Middle frontal gyrus (tissue), 1 donor: ENCODE measurements around the gene MYLK3.

Source experiments
- DNase-seq: peaks from one replicate; pipeline ENCODE4 v3.0.0-alpha.2; 2015; ENCODE audit warnings: low spot score; ENCODE audit errors: extremely low spot score

Gene MYLK3

DNA sequence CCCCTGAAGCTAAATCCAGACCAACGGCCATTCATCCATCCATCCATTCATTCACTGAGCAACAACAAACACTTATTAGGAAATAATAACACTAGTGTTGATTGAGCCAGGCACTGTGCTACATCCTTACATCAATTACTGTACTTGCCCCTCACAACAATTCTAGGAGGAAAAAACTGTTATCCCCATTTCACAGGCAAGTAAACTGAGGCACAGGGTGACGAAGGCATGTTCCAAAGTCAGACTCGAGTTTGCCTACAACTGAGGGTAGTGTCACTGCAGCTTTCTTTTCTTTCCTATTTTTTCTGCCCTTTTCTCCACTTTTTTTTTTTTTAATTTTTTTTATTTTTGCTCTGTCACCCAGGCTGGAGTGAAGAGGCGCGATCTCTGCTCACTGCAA is 11.2 kb upstream of the MYLK3 start:
- no peak for DNase-seq

DNA sequence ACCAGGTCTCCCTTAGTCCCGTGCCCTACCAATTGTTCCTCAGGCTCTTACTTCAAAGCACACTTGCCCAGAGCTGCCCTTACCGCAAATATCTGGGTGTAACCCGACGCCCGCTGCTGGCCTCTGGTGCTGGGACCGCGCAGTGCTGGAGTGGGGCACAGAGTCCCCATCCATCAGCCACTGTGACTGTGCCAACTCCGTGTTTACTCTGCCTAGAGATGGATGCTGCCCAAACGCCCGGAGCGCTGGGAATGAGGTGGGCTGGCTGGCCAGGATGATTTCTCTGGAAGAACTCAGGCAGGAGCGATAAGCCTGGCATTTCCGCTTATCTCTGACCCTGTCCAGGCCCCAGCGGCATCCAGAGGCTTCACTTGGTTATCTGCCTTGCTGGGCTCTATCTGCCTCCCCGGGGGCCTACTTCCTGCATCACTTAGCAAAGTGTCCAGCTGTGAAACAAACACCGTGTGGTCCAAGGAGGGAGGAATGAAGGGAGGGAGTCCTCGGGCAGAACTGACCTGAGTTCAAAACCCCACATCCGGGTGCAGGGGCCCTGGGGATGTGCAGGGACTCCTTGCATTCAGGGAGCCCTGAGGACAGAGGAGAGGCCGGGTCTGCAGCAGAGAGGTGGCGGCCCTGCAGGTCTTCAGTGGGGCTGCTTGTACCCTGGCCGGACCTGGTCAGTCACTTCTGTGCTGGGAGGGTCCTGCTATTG is 9.4 kb upstream of the MYLK3 start:
- no peak for DNase-seq

DNA sequence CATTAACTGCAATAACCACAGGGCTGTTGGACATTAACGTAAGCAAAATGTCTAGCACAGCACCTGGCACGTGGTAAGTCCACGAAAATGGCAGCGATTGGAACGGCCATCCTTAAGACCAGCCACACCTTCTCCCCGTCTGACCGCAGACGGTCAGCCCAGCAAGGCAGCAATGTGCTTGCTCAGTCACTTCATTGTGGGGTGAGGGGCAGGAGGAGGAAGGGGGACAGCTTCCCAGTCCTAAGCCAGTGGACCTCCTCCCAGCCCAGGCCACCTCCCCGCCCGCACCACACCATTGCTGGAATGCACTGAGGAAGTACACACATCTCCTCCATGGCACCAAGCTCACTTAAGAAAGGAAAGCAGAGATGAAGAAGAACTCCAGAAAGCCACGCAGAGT is 8.6 kb upstream of the MYLK3 start:
- DNase-seq: no peak

DNA sequence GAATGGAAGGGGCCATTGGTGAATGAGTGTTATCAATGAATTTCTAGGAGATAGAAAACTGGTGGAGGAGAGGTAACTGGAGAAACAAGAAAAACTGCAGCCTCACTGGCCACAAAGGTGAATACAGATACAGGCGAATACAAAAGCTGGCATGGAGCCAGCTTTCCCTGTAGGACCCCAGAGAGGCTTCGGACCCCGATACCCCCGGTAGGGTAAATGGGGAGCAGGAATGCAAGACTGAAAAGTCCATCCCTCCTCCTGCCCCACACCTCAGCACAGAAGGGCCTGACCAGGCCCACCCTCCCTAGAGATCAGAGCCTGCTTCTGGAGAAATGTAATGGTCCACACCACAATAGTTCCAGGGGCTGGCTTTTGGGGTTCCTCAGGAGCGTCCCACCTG is 4.9 kb upstream of the MYLK3 start:
- no peak for DNase-seq

DNA sequence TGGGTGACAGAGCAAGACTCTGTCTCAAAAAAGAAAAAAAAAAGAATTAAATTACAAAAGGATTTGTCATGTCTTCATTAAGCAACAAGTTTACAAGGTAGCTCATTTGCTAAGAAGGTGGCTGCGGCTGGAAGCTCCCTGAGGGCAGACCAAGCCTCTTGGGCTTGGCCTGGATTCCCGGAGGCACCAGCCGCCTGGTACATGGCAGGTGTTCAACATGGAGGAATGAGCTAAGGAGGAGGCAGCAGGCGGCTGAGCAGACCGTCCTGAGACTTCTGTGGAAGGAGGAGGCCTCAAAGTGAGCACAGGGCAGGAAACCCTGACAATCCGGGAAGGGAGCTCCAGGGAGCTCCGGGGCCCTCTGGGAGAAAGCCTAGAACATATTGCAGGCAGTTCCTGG is 3.2 kb upstream of the MYLK3 start:
- DNase-seq: no peak

DNA sequence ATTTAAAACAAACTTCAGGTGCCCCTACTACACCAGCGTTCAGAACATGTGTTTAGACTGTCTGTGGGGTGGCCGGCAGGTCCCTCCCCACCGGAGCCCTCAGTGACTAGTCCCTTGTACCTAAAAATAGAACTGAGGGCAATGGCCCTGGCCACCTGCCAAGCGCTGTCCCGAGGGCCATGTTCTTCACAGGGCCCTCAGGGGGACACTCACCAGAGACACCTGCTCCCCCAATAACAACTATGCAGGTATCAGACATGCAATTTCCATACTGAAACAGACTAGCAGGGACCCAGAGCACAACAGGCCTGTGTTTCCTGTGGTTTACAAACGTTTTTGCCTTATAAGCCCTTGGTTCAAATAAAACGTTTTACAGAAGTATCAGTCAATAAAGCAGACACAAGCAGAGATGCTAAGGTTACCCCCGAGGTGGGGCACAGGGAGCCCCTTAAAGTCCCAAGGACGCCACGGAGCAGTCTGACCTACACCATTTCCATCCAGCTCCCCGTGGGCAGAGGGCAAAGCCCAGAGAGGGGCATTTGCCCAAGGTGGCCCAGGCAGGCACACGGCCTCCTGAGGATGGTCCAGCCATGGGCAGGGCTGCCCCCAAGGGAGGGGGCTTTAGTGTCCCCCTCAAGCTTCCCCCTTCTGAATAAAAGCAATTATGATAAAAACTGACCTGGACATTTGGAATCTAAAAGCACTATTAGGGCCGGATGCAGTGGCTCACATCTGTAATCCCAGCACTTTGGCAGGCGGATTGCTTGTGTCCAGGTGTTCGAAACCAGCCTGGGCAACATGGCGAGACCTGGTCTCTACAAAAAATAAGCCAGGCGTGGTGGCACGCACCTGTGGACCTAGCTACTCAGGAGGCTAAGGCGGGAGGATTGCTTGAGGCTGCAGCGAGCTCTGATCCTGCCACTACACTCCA is 896 bp upstream of the MYLK3 start:
- no peak for DNase-seq

DNA sequence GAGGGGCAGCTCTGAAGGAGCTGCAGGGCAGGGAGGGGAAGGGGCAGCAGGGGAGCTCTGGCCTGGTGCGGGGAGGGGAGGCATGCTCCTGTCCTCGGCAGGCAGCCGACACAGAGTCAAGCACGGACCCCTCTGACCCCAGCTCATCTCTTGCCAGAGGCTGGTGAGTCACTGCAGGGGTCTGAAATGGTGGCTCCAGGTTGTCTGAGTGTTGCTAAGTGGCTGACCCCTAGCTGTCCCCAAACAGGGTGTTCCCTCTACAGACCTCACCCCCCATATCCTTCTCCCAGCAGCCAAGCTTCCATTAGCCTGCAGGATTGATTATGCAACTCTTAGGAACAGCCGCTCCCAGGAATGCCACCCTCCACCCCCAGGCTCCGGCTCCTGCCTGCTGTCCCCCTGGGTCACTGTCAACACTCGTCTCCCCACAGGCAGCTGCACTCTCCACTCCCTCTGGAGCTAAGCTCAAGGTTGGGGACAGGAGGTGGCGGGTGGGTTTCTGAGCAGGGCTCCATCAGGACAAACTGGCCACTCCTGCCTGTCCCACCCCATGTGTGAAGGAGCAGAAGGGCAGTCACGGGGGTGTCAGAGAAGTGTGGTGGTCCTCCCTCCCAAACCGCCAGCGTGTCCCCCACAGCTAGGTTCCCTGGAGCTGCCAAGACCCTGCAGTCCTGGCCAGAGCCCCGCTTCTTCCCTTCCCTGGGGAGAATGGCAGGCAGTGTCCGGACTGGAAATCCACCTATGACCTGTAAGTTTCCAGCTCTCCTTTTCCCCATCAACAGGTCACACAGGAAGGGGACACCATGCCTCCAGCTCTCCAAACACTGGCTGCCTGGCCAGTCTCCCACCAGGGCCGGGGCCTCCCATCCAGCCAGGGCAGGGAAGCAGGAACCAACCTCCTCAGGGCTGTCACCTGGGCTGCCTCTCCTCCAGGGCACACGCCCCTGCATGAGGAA is 1.0 kb downstream of the MYLK3 start:
- DNase-seq: no peak

DNA sequence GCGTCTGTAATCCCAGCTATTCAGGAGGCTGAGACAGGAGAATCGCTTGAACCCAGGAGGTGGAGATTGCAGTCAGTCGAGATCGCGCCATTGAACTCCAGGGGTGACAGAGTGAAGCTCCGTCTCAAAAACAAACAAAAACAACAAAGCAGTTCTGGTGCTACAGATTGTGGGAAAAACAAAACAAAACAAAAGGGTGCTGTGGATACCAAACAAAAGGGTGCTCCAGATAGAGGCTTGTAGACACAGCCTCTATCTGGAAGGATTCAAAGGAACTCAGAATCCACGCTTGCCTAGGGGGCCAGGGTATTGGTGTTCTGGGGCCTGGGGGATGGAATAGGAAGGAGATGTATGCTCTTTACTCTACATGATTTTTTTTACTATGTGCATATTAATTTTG is 2.5 kb downstream of the MYLK3 start:
- DNase-seq: no peak

DNA sequence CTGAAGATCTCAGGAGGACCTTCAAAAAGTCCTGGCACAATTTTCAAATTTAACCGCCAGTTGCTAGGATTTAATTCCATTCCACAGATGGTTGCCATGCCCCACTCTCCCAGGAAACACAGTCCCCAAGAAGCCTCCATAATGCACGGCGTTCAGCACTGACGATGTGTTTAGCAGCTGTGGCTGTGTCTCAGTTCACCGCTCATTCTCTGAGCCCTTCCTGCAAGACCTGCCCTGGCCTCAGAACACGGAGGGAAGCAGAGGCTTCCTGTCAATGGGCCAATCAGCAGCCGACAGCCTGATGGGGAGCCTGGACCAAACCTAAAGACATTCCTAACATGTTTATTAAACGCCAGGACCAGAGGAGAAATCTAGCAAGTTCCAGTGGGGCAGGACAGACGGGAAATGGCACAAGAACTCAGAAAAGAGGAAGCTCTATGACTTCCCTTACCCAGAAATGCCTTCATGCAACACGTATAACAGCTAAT is 4.9 kb downstream of the MYLK3 start:
- DNase-seq: no peak

DNA sequence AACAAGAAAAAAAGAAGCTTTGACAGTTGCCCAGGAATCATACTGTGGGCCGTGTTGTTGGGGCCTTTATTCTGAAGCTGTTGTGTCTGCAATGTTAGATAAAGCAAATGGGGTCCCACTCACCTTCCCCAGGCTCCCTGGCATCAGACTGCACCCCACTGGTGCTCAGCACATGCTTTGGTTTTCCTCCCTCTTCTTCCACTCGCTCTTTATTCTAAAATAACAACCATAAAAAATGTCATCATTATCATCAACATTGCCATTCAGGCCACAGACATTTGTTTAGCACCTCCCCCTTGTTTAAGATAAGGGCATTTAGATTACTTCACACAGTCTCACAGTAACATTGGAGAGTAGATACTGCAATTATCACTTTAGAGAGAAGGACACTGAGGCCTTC is 8.2 kb downstream of the MYLK3 start:
- DNase-seq: no peak

DNA sequence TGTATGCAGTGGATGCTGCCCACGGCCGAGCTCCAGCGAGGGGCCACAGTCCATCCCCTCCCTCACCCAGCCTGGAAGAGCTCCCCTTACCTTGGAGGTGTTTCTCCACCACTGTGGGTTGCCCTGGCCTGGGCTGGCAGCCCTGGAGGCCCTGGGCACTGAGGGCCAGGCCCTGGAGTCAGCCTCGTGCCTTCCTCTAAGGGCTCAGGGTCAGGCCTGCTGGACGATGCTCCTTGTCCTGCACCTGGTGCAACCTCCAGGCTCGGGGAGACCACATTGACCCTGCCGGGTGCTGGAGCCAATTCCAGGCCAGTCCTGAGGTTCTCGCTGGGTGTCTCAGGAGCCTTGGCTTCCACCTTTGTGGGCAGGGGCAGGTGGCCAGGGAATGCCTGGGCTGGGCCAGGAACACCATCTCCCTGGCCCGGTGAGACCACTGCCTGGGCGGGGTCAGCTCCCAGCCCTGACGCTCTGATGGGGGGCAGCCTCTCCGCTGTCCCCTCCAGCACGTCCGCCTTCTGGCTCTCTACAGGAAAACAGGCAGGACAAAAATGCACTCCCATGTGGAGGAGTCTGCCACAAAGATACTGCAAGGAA is 10.4 kb downstream of the MYLK3 start:
- no peak for DNase-seq

DNA sequence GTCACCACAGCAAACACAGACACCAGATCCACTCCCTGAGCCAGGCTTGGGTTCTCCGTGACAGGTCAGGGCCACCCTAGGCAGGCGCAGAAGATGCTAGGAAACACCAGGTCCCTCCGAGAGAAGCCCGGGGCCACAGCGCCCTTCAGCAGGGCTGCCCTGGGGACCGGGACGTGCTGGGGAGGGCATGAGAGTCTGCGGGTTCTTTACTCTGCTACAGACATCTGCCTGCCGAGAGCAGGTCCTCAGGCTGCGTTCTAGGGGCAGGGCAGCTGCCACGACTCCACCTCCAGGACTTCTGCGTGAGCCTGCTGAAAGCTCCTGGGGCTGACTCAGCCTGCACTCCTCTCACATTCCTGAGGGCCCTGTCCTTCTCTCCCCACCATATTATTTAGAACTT is 11.4 kb downstream of the MYLK3 start:
- no peak for DNase-seq

DNA sequence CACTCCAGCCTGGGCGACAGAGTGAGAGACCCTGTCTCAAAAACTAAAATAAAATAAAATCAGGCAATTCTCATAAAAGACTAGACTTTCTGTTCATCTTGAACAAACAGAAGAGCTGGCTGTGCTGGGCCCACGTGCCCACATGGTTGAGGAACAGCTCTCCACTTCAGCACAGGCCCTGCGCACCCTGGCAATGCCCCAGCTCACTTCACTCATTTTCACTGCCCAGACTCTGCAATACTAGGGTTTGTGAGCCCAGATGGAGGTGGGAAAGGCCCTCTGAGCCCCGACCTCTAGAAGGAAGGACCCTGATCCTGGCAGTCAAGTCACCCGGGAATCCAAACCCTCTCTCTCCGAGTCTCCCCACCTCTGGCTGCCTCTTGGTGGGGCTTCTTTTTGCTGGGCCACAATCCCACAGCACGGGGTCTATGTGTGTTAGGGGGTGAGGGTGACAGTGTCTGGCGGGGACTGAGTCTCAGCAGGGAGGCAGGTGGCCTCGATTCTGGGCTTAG is 14.8 kb downstream of the MYLK3 start:
- DNase-seq: no peak

DNA sequence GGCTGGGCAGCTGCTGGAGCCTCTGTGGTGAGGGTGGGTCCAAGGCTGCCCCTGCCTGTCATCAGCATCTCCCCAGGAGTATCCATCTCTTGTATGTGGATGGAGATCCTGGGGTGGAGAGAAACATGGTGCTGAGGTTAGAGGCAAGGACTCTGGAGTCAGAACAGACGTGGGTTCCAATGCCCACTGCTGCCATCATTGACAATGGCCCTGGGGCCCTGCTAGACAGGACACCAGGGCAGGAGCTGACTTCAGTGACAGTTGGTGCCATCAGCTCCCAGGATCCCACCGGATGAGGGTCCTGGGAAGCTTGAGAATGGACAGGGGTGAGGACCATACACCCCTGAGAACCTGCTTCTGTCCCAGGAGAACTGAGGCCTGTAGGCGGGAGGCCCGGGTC is 15.6 kb downstream of the MYLK3 start:
- no peak for DNase-seq

DNA sequence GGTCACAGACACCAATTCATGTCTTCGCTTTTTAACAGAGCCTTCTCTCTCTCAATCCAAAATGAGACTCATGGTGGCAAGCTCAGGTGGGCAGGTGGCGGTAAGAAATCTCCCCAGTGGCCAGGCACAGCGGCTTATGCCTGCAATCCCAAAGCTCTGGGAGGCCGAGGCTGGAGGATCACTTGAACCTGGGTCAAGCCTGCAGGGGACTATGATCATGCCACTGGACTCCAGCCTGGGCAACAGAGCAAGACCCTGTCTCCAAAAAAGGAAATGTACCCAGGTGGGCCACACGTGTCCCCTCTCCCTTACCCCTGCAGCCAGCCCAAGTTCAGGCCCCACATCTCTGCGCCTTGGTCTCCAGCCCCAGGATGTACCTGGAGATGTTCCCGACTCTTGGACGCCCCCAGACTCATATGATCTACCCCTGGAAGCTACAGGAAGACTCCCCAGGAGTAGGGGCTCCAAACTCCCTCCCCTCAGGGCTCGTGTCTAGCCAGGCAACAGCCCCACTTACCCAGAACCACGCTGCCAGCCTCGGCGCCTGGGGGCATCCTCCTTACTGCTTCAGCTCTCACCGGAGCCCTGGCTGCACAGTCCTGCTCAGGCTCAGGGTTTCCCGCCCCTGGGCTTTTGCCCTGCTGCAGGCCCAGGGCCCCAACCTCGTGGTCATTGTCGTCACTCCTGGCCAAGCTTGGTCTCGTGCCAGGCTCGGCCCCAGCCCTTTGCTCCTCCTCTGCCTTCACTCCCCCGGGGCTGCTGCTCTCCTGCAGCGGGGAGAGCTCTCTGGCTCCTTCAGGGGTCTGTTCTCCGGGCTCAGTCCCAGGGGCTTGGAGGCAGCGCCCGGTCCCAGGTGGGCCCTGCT is 16.2 kb downstream of the MYLK3 start:
- no peak for DNase-seq

DNA sequence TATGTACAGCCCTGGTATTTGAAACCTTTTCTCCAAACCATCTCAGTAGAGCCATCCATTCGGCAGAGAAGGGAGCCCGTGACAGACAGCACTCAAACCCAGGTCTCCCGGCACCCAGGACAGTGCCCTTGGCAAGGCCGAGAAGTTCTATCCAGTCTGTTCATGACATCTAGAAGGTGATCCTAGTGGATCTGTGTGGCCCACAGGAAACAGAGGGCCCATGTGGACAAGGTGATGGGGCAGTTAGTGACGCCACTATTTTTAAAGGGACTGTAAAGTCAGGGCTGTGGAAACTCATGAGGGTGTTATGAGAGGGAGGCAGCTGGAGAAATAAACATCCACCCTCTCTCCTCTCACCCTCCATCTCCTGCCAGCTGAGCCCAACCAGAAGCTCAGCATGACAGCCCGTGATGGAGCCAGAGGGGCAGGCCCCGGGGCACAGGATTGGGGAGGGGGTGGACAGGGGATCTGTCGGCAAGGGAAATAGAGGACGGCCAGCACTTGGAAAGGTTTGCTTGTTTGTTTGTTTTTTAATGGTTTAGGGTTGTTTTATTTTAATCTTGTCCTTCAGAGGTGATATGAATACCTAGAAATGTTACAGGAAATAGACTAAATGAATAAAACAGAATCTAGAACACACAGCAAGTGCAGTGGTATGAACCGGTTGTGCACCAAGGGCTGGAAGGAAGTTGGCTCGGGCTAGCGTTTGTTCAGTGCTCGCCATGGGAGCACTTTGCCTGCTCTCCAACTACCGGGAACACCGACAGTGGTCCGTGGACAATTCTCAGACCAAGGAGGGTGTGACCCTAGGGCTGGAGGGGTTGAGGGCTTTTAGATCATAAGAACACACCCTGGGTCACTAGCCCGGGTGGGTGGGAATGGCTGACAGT is 17.1 kb downstream of the MYLK3 start:
- DNase-seq: no peak

DNA sequence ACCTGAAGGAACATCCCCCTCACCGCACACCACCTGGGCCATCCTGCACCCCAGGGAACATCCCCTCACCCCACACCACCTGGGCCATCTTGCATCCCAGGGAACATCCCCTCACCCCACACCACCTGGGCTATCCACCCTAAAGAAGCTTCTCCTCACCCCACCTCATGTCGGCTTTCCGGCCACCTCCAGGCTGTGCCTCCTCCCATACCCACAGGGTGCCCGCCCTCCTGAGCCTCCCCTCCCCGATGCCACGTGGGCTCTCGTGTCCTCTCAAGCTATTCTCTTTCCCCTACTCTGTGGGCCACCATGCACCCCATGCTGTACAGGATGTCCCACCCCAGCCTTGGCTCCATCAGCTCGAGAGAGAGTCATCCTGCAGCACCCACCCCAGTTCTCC is 18.0 kb downstream of the MYLK3 start:
- no peak for DNase-seq

DNA sequence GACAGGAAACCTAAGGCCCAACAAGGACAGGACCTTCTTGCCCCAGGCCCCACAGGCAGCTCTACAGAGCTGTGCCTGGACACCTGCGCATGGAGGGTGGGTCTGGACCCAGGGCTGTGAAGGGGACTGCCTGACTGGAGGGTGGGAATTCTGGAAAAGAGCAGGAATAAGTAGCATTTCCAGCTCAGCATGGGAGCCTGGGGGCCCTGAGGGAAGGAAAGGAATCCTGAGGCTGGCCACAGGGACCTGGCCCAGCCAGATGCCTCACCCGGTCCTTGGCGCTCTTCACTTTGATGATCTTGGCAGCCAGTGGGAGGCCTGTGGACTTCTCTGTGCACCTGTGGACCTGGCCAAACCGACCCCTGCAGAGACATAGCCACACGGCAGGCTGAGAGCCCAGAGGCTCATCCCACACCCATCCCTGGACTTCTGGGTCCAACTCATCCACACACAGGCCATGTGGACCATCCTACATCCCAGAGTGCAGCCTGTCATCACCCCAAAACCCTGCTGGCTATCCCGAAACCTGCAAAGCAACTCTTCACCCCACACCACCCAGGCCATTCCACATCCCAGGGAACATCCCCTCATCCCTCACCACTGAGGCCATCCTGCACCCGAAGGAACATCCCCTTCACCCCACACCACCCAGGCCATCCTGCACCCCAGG is 18.7 kb downstream of the MYLK3 start:
- DNase-seq: no peak
